Omental fat pad (tissue), 4 donors: ENCODE measurements around the gene YWHAE. TPM values are rescaled to one million over a fixed set of nuclear protein-coding genes. Genes with fewer than 3 reads are reported as not detected.

Experiments used
- ATAC-seq: fragments of 150-250 bp; one replicate; pipeline ENCODE4 v1.9.1; 2016; ENCODE audit warnings: mild to moderate bottlenecking, moderate library complexity; ENCODE audit not compliant: low FRiP score
- DNase-seq: peaks from one replicate; pipeline ENCODE4 v3.0.0-alpha.2; 2019; ENCODE audit warnings: low spot score
- small RNA-seq: library from RNA; depleted of rRNA; stranded (forward); fragments of <200 nt; gene quantifications from one replicate; pipeline ENCODE3, GENCODE V24; 2016
- total RNA-seq, 4 donors: library from RNA; depleted of rRNA; stranded (reverse); fragments of >200 nt; gene quantifications; one replicate each; pipeline ENCODE4 v1.1.0, GENCODE V29; 2016
- TF ChIP-seq, protein P1 (sequence below), 3 donors: fragments of 450-650 bp; IDR thresholded peaks; one replicate each; pipeline ENCODE4 v1.5.1; 2016 to 2017; ENCODE audit warnings: antibody characterized with exemption in 3 of 3, mild to moderate bottlenecking in 3 of 3, moderate library complexity in 2 of 3

YWHAE gene
- total RNA-seq, 4 donors from 2014 or later = 489 to 684 (median 635) TPM

DNA sequence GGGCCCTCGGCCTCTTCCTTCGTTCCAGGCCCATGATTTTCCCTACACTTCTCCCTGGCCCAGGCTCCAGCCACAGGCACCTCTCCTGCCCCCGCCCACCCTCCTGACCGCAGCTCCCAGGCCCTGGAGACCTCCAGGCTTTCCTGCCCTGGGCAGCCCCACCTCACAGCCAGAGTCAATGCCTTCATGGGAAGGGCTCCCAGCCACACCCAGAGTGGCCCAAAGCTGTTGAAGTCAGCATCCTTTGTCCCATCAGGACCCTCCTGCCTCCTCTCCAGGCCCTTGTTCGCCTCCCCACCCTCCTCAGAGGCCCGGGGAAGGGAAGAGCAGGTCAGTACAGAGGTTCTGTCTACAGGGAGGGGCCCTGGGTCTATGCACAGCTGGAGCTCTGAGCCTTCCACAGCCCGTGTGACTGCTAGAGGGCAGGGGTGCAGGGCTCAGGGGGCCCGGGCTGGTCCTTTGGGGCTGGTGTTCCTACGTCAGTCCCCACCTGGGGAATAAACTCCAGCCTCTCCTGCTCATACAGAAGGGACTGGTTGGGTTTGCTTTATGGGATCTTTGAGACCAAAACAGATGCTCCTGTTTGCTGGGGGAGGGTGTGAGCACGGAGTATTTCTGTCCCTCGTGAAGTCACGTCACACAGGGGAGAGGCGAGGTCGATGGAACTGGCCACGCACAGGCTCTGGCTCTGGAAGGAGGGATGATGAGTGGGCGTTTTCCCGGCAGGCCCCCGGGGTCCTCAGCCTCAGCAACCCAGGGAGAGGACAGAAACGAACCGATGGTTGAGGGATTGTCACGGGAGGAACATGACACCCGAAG lies 100.3 kb downstream of the YWHAE start:
- ATAC-seq (no peak), DNase-seq (no peak)
- TF ChIP-seq, protein P1, sequence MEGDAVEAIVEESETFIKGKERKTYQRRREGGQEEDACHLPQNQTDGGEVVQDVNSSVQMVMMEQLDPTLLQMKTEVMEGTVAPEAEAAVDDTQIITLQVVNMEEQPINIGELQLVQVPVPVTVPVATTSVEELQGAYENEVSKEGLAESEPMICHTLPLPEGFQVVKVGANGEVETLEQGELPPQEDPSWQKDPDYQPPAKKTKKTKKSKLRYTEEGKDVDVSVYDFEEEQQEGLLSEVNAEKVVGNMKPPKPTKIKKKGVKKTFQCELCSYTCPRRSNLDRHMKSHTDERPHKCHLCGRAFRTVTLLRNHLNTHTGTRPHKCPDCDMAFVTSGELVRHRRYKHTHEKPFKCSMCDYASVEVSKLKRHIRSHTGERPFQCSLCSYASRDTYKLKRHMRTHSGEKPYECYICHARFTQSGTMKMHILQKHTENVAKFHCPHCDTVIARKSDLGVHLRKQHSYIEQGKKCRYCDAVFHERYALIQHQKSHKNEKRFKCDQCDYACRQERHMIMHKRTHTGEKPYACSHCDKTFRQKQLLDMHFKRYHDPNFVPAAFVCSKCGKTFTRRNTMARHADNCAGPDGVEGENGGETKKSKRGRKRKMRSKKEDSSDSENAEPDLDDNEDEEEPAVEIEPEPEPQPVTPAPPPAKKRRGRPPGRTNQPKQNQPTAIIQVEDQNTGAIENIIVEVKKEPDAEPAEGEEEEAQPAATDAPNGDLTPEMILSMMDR (IDR thresholded peaks at IDR 0.05) = no peak

DNA sequence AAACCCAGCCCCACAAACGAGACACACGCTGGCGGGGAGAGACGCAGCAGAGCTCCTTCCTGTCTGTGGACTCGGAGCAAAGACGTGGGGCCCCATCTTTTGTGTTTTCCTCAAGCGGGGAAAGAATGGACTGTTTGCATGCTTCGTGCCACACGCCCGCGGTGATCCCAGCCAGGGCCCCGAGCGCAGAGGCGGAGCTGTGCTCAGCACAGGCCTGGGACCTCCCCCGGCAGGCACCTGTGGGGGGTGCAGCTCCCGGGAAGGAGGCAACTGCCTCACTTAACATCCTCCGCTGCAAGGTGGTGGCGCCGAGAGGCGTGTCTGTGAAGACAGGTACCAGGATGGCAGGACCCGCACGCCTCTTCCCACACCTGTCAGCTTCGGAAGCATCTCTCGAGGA lies 101.4 kb downstream of the YWHAE start:
- ATAC-seq = no peak
- TF ChIP-seq, protein P1 (IDR thresholded peaks at IDR 0.05) = no peak
- DNase-seq = no peak

Small RNAs within 50 kb of the gene (small RNA-seq; reads per million reads assigned to genes)
- not detected for gene AC032044.2

Other genes starting within 250 kb of the YWHAE start
- gene ABR, start 220.2 kb downstream of the YWHAE start, total RNA-seq = 10 to 100 TPM; 51.1 to 92.1 (median 75.8) TPM
- gene BHLHA9, start 129.8 kb downstream of the YWHAE start, total RNA-seq = not detected
- 100 to 1,000 TPM in 2 of 4 donors, 10 to 100 TPM in 2; 46.8 to 282 (median 105) TPM for gene TRARG1, start 120.6 kb downstream of the YWHAE start, total RNA-seq
- gene CRK, start 56.0 kb upstream of the YWHAE start, total RNA-seq = 100 to 1,000 TPM in 2 of 4 donors, 10 to 100 TPM in 2; 84.5 to 104 (median 95.7) TPM
- 100 to 1,000 TPM; 194 to 367 (median 207) TPM for gene MYO1C, start 92.5 kb upstream of the YWHAE start, total RNA-seq
- gene INPP5K, start 116.4 kb upstream of the YWHAE start, total RNA-seq = 100 to 1,000 TPM; 103 to 279 (median 153) TPM
- gene PITPNA, start 162.6 kb upstream of the YWHAE start, total RNA-seq = 10 to 100 TPM; 27.6 to 49.7 (median 33.7) TPM
- 10 to 100 TPM; 21.0 to 39.9 (median 23.1) TPM for gene SLC43A2, start 228.6 kb upstream of the YWHAE start, total RNA-seq
- gene SCARF1, start 245.5 kb upstream of the YWHAE start, total RNA-seq = 10 to 100 TPM in 3 of 4 donors, 1 to 10 TPM in 1; 7.2 to 43.0 (median 18.8) TPM
- 10 to 100 TPM; 26.5 to 60.5 (median 35.6) TPM for gene RILP, start 249.6 kb upstream of the YWHAE start, total RNA-seq